Trophoblast cell (in vitro differentiated cells and primary cell): ENCODE measurements around the gene SLC35B2.

Source experiments
- DNase-seq, 2 donors: peaks; one replicate each; pipeline ENCODE4 v3.0.0-alpha.2; 2016
- H2AFZ ChIP-seq: 2 replicates; pipeline ENCODE4 v1.6.1; 2013; ENCODE audit warnings: low read length, moderate library complexity, mild to moderate bottlenecking; ENCODE audit not compliant: insufficient read depth, poor library complexity
- H2AK5ac ChIP-seq: 2 replicates; pipeline ENCODE4 v1.6.1; 2013; ENCODE audit warnings: mild to moderate bottlenecking, low read length
- H2BK120ac ChIP-seq: 2 replicates; pipeline ENCODE4 v1.6.1; 2013; ENCODE audit warnings: low read length, mild to moderate bottlenecking, moderate library complexity; ENCODE audit not compliant: insufficient read depth, poor library complexity
- H2BK12ac ChIP-seq: 2 replicates; pipeline ENCODE4 v1.6.1; 2013; ENCODE audit warnings: mild to moderate bottlenecking, low read length, moderate library complexity
- H2BK5ac ChIP-seq: 2 replicates; pipeline ENCODE4 v1.6.1; 2013; ENCODE audit warnings: low read length, low read depth, moderate library complexity, mild to moderate bottlenecking; ENCODE audit not compliant: poor library complexity
- H3K14ac ChIP-seq: 2 replicates; pipeline ENCODE4 v1.6.1; 2013; ENCODE audit warnings: mild to moderate bottlenecking, low read length
- H3K18ac ChIP-seq: 2 replicates; pipeline ENCODE4 v1.6.1; 2013; ENCODE audit warnings: mild to moderate bottlenecking, low read length
- H3K23ac ChIP-seq: 2 replicates; pipeline ENCODE4 v1.6.1; 2013; ENCODE audit warnings: low read length
- H3K27ac ChIP-seq: 2 replicates; pipeline ENCODE4 v1.5.1; 2013; ENCODE audit warnings: low read depth, mild to moderate bottlenecking, inconsistent platforms, low read length, moderate library complexity
- H3K27me3 ChIP-seq: 2 replicates; pipeline ENCODE4 v1.6.1; 2013; ENCODE audit warnings: inconsistent platforms, mild to moderate bottlenecking, low read length, moderate library complexity; ENCODE audit not compliant: insufficient read depth
- H3K36me3 ChIP-seq, 2 experiments: 1 replicate in 1 of 2; 2 replicates in 1 of 2; pipeline ENCODE4 v1.6.1; 2013; ENCODE audit warnings: low read length in 2 of 2, mild to moderate bottlenecking in 2 of 2, moderate library complexity in 1 of 2; ENCODE audit not compliant: insufficient read depth in 2 of 2, control insufficient read depth in 1 of 2
- H3K4ac ChIP-seq: 2 replicates; pipeline ENCODE4 v1.6.1; 2013; ENCODE audit warnings: low read depth, mild to moderate bottlenecking, low read length, moderate library complexity
- H3K4me1 ChIP-seq, 2 experiments: 1 replicate in 1 of 2; 2 replicates in 1 of 2; pipeline ENCODE4 v1.6.1; 2013; ENCODE audit warnings: low read length in 2 of 2, mild to moderate bottlenecking in 2 of 2, moderate library complexity in 1 of 2; ENCODE audit not compliant: insufficient read depth in 2 of 2, control insufficient read depth in 1 of 2
- H3K4me2 ChIP-seq: 2 replicates; pipeline ENCODE4 v1.6.1; 2013; ENCODE audit warnings: inconsistent platforms, mild to moderate bottlenecking, low read length, moderate library complexity
- H3K4me3 ChIP-seq: 2 replicates; pipeline ENCODE4 v1.5.1; 2013; ENCODE audit warnings: mild to moderate bottlenecking, low read depth, low read length, inconsistent platforms
- H3K79me1 ChIP-seq: one replicate; pipeline ENCODE4 v1.6.1; 2013; ENCODE audit warnings: low read length
- H3K79me2 ChIP-seq: 2 replicates; pipeline ENCODE4 v1.6.1; 2013; ENCODE audit warnings: low read length, mild to moderate bottlenecking; ENCODE audit not compliant: control insufficient read depth, insufficient read depth, poor library complexity
- H3K9ac ChIP-seq: 2 replicates; pipeline ENCODE4 v1.6.1; 2013; ENCODE audit warnings: mild to moderate bottlenecking, low read length
- H3K9me3 ChIP-seq: 2 replicates; pipeline ENCODE4 v1.6.1; 2013; ENCODE audit warnings: low read depth, mild to moderate bottlenecking, control low read depth, inconsistent platforms, low read length; ENCODE audit not compliant: insufficient read depth
- H4K12ac ChIP-seq: 2 replicates; pipeline ENCODE4 v1.6.1; 2013; ENCODE audit warnings: low read depth, mild to moderate bottlenecking, low read length, moderate library complexity
- H4K8ac ChIP-seq: 2 replicates; pipeline ENCODE4 v1.6.1; 2013; ENCODE audit warnings: low read depth, mild to moderate bottlenecking, low read length, moderate library complexity
- H4K91ac ChIP-seq: one replicate; pipeline ENCODE4 v1.6.1; 2013; ENCODE audit warnings: low read depth, mild to moderate bottlenecking, low read length, moderate library complexity
- WGBS: extraction: QIAGEN DNeasy Blood & Tissue Kit; methylation state at CpG from one replicate; pipeline ENCODE4 v1.1.7; 2013; ENCODE audit warnings: missing lambda C conversion rate; ENCODE audit not compliant: insufficient read length, insufficient coverage; ENCODE audit errors: extremely low coverage; 5-methylcytosine and 5-hydroxymethylcytosine counted together

Gene SLC35B2

DNA sequence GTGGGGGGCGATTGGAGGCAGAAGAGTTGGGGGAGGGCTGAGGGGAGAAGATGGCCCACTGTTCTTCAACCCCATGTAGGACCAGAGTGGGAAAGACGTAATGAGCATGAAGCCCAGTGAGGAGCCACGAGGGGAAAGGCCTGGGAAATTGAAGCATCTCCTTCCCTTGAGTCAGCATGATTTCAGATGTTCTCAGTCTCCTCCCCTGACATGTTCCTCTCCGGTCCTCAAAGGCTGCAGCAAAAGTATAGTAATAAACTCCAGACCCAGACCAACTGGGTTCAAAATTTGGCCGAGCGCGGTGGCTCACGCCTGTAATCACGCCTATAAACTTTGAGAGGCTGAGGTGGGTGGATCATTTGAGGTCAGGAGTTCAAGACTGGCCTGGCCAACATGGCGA, 9.9 kb upstream of the SLC35B2 start:
- no peak overlapping the region for H3K4me2 ChIP-seq
- no peak overlapping the region for H2BK120ac ChIP-seq
- no peak overlapping the region for H4K12ac ChIP-seq
- no peaks in the 10 kb centered on the region for H3K36me3 ChIP-seq
- no peak overlapping the region for H3K14ac ChIP-seq
- peaks cover 23 to 24% of the 10 kb centered on the region in 2 experiments for H3K4me1 ChIP-seq
- peaks cover 8% of the 10 kb centered on the region for H3K79me1 ChIP-seq
- no peak overlapping the region for H4K8ac ChIP-seq
- H2BK12ac ChIP-seq, result no peak overlapping the region
- no CpG with 5 or more reads among the region's 10 CpGs for WGBS
- H3K9me3 ChIP-seq, result no peaks in the 10 kb centered on the region
- H3K27ac ChIP-seq, result no peak overlapping the region
- no peak overlapping the region for H3K23ac ChIP-seq
- no peak overlapping the region for H2AK5ac ChIP-seq
- no peak overlapping the region for H3K4me3 ChIP-seq
- no peak overlapping the region for H3K4ac ChIP-seq
- H3K79me2 ChIP-seq, result peaks cover 3% of the 10 kb centered on the region
- H3K18ac ChIP-seq, result no peak overlapping the region
- no peak overlapping the region for H2AFZ ChIP-seq
- H3K9ac ChIP-seq, result no peak overlapping the region
- no peak overlapping the region for H4K91ac ChIP-seq
- DNase-seq, result no peak
- peaks cover 29% of the 10 kb centered on the region for H3K27me3 ChIP-seq
- no peak overlapping the region for H2BK5ac ChIP-seq

DNA sequence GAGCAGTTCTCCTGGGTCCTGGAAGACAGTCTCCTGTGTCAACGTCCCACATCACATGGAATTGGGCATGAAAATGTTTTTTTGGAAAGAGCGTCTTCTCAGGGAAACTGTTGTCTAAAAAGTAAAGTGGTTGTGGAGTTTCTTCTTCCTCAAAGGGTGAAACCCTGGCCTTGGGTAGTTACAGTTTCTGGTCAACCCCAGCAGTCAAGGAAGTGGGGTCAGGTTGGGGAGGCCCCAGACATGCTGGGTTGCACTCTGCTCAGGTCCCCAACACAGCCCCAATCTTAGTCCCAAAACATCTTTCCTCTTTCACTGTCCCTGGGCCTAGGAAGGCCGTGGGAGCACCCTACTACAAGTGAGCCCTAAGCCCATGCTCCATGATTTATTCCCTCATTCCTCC, 9.0 kb upstream of the SLC35B2 start:
- H3K9ac ChIP-seq, result no peak overlapping the region
- H4K12ac ChIP-seq, result no peak overlapping the region
- no peak overlapping the region for H2BK120ac ChIP-seq
- peaks cover 3 to 4% of the 10 kb centered on the region in 2 experiments for H3K36me3 ChIP-seq
- no peak overlapping the region for H3K14ac ChIP-seq
- H3K23ac ChIP-seq, result no peak overlapping the region
- H3K9me3 ChIP-seq, result no peaks in the 10 kb centered on the region
- H3K79me2 ChIP-seq, result peaks cover 3% of the 10 kb centered on the region
- H3K27ac ChIP-seq, result no peak overlapping the region
- no peak overlapping the region for H2BK5ac ChIP-seq
- DNase-seq, result no peak
- H2AK5ac ChIP-seq, result no peak overlapping the region
- WGBS, result no CpG with 5 or more reads among the region's 3 CpGs
- H4K8ac ChIP-seq, result no peak overlapping the region
- no peak overlapping the region for H3K18ac ChIP-seq
- no peak overlapping the region for H3K4ac ChIP-seq
- H4K91ac ChIP-seq, result no peak overlapping the region
- no peak overlapping the region for H2BK12ac ChIP-seq
- no peak overlapping the region for H2AFZ ChIP-seq
- peaks cover 25% of the 10 kb centered on the region for H3K27me3 ChIP-seq
- no peak overlapping the region for H3K4me2 ChIP-seq
- H3K79me1 ChIP-seq, result peaks cover 8% of the 10 kb centered on the region
- no peak overlapping the region for H3K4me3 ChIP-seq
- peaks cover 23 to 24% of the 10 kb centered on the region in 2 experiments for H3K4me1 ChIP-seq

DNA sequence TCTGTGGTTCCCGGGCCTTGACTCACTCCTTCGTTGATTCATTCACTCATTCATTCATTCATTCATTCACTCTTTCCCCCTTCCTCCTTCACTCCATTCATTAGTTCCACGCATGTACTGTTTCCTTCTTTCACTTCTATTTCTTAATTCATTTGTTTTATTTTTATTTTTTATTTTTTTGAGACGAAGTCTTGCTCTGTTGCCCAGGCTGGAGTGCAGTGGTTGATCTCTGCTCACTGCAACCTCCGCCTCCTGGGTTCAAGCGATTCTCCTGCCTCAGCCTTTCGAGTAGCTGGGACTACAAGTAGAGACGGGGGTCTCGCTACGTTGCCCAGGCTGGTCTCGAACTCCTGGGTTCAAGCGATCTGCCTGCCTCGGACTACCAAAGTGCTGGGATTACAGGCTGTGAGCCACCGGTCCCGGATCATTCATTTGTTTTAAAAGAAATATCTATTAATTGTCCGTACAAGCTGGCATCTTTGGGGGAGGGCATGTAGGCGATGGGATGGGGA, 8.4 kb upstream of the SLC35B2 start:
- H3K18ac ChIP-seq, result no peak overlapping the region
- H3K36me3 ChIP-seq, result peaks cover 3 to 5% of the 10 kb centered on the region in 2 experiments
- H3K4me1 ChIP-seq, result peaks cover 23 to 24% of the 10 kb centered on the region in 2 experiments
- peak overlapping the region; percentile 65 for H4K8ac ChIP-seq
- H3K4ac ChIP-seq, result no peak overlapping the region
- H3K14ac ChIP-seq, result no peak overlapping the region
- H2BK5ac ChIP-seq, result no peak overlapping the region
- H3K4me3 ChIP-seq, result no peak overlapping the region
- H2AK5ac ChIP-seq, result no peak overlapping the region
- H3K79me2 ChIP-seq, result peaks cover 3% of the 10 kb centered on the region
- no peak overlapping the region for H4K12ac ChIP-seq
- H2BK120ac ChIP-seq, result no peak overlapping the region
- H3K79me1 ChIP-seq, result peaks cover 8% of the 10 kb centered on the region
- no peak overlapping the region for H2AFZ ChIP-seq
- DNase-seq, result no peak
- H3K9ac ChIP-seq, result no peak overlapping the region
- peaks cover 23% of the 10 kb centered on the region for H3K27me3 ChIP-seq
- no peak overlapping the region for H2BK12ac ChIP-seq
- H3K9me3 ChIP-seq, result no peaks in the 10 kb centered on the region
- no CpG with 5 or more reads among the region's 17 CpGs for WGBS
- no peak overlapping the region for H3K4me2 ChIP-seq
- H3K23ac ChIP-seq, result no peak overlapping the region
- no peak overlapping the region for H3K27ac ChIP-seq
- H4K91ac ChIP-seq, result no peak overlapping the region

DNA sequence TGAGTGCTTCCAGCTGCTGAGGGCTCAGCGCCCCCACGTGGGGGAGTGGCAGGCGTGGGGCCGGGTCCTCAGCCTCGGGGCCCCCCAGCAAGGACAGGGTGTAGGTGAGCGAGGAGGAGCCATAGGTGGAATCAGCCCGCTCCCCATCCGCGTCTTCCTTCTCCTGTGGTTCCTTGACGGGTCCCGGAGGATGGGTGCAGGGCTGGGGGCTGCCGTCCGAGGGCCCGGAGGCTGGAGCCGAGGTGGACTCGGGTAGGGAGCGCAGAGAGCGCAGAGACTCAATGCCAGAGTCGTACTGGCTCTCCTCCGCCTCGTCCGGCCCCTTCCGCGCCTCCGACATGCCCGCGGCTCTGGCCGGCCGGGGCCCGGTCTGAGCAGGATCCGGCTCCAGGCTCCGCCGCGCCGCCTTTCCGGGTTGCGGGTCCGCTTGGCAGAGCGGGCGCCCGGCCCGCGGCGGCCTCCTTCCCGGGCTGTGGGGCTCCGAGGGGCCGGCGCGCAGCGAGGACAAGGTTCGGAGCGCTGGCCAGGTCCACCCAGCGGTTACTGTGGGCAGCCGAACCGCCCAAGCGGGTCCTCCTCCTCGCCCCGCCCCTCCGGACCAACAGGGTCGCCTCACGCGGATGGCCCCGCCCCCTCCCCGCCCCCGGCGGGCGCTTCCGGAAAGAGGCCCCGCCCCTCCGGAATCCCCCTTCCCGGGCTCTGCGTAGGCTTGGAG, 7.8 kb upstream of the SLC35B2 start, which contains the start of gene NFKBIE:
Gene NFKBIE (minus strand): TSS at position 545 of the 715 bp plus-strand sequence. CDS start 205 bp downstream, at position 340.
- H3K14ac ChIP-seq, result peak within 1 kb of the TSS; percentile 13
- H2BK120ac ChIP-seq, result peak within 1 kb of the TSS; percentile 1
- H4K8ac ChIP-seq, result peak within 1 kb of the TSS; percentile 65
- WGBS, result no CpG with 5 or more reads among the region's 72 CpGs
- H3K23ac ChIP-seq, result no peak within 1 kb of the TSS
- peak within 1 kb of the TSS; percentile 24 for H3K4ac ChIP-seq
- peaks cover 19% of the 10 kb centered on the region for H3K27me3 ChIP-seq
- peak within 1 kb of the TSS; percentile 13 for H4K12ac ChIP-seq
- H3K18ac ChIP-seq, result peak within 1 kb of the TSS; percentile 67
- peaks cover 23 to 24% of the 10 kb centered on the region in 2 experiments for H3K4me1 ChIP-seq
- peak within 1 kb of the TSS; percentile 44 for H3K27ac ChIP-seq
- H3K79me2 ChIP-seq, result peaks cover 3% of the 10 kb centered on the region
- H3K9me3 ChIP-seq, result no peaks in the 10 kb centered on the region
- H2BK12ac ChIP-seq, result no peak within 1 kb of the TSS
- H3K79me1 ChIP-seq, result peaks cover 8% of the 10 kb centered on the region
- H2AK5ac ChIP-seq, result peak within 1 kb of the TSS; percentile 35
- H3K4me3 ChIP-seq, result peak within 1 kb of the TSS; percentile 87
- DNase-seq, result peak; percentile 96 to 97
- H2BK5ac ChIP-seq, result peak within 1 kb of the TSS; percentile 7
- peak within 1 kb of the TSS; percentile 6 for H4K91ac ChIP-seq
- H3K9ac ChIP-seq, result peak within 1 kb of the TSS; percentile 75
- H3K36me3 ChIP-seq, result peaks cover 6 to 8% of the 10 kb centered on the region in 2 experiments
- peak within 1 kb of the TSS; percentile 99 for H3K4me2 ChIP-seq
- peak within 1 kb of the TSS; percentile 41 for H2AFZ ChIP-seq
